CD1c-positive myeloid dendritic cell (primary cell): ENCODE data around the gene SLC12A4.
A peak's percentile ranks its signal among the peaks of the same experiment; 100 is the strongest.
"Not testable (repeated sequence)": the region's sequence is repeated elsewhere in the genome, so short reads cannot be mapped to it uniquely, and the experiment has no call there.

ENCODE experiments used
- DNase-seq: peaks from one replicate; pipeline ENCODE4 v3.0.0-alpha.2; 2016; ENCODE audit errors: extremely low spot score

Gene SLC12A4

DNA sequence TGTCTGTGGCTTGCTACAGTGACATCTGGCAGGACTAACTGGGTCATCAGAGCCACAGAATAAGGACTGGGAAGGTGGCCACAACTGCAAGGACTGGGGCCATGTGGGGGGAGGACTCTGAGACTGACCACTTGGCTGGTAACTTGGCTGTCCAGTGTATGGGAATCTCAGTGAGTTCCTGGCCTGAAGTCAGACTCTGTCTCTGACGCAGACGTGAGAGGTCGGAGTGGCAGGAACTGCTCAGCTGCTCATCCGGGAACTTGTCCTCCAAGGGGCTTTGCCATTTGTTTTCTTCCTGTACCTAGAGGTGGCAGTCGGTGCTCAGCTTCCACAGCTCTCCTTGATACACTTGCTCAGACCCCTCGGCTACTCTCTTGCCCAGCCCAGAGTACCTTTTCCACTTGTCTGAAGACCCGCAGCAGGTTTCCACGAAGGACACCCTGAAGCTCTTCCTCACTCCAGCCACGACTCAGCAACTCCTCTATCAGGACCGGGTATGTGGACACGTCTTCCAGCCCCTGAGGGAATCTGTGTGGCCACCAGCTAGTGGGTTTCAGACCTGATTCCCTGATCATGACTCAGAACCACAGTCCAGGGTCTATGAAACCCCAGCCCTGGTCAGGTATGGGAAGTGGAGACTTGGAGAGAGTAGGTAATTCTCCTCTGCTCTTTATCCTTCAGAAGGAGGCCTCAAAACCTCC lies 19.2 kb upstream of the SLC12A4 start:
- no peak for DNase-seq

- no peak for DNase-seq
Observed at GRCh38 chr16:67986949-67987348, 18.5 kb upstream of the SLC12A4 start.

GRCh38 chr16:67982011-67982696 lies 13.7 kb upstream of the SLC12A4 start:
- DNase-seq = no peak

DNA sequence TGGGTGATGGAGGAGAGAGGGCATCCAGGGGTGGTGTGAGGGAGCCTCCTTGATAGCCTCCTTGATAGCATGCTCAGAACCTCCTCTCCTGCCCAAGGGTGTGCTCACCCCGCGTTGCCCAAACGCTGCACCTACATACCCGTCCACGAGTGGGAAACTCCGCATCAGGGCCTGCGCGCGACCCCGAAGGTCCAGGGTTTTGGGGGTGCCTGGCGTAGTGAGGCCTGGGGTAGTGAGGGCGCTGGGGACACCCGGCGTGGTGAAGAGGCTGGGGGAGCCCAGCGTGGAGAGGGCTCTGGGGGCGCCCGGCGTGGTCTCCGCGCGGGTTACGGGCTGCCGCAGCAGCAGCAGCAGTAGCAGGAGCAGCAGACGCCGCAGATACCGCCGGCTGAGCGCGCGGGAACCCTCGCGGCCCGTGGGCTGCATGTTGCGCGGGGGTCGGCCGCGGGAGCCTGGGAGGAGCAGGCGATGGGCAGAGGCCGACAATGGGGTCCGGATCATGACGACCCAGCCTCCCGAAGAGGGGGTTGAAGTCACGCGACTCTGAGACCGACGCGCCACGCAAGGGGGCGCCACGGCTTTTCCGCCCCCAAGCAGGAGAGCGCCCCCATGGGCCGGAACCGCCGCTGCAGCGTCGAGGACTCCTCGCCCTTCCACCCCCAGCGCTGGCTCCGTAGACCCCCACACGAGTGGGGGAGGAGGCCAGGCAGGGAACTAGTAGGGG lies 11.7 kb upstream of the SLC12A4 start, which contains the start of gene DPEP3:
TSS of gene DPEP3 (minus strand) at position 545 of the 724 bp plus-strand sequence. CDS start at position 426, 119 bp downstream.
- no peak for DNase-seq

DNA sequence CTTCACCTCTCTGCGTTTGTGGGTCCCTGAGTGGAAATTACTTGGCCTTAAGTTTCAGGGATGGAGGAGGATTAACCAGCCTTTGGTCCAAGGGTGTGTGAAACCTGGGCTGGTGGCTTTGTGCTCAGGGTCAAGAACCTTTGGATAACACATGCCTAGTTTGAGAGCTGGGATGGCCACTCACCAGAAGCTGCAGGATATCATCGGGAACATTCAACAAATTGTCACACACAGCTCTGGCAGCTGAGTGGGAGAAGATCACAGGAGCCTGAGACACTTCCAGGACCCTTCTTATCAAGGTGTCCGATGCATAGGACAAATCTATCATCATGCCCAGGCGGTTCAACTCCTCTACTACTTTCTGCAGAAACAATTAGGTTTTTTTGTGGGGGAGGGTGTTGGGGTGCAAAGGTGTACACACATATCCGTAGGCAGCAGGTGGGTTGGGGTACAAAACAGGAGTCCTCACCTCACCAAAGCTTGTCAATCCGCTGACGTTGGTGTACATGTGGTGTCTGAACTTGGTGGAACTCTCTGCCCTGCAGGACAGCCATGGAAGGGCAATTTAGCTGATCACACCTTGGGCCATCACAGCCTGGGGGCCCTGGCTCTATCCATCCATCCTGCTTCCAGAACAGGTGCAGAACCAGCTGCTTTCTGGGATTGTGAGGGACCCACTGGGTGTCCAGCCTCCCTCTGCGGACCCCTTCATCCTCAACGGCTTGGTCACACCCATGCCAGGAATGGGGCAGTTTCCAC lies 9.2 kb upstream of the SLC12A4 start:
- DNase-seq = no peak

DNA sequence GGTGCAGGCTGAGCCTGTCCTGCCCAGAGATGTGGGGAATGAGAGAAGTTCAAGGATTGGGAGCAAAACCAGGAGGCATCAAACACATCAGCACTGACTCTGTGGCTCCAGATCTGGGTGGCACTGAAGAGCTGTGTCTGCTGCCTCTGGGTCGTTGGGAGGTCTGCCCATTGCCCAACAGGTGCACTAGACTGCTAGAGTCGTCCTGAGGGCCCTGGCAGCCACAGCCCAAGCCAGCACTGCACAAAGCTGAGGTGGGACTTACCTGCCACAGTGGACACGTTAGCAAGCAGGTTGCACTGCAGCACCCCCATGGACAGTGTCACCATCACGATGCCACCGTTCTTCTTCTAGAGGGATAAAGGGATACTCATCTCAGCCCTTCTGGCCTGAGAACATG lies 8.6 kb upstream of the SLC12A4 start:
- no peak for DNase-seq

DNA sequence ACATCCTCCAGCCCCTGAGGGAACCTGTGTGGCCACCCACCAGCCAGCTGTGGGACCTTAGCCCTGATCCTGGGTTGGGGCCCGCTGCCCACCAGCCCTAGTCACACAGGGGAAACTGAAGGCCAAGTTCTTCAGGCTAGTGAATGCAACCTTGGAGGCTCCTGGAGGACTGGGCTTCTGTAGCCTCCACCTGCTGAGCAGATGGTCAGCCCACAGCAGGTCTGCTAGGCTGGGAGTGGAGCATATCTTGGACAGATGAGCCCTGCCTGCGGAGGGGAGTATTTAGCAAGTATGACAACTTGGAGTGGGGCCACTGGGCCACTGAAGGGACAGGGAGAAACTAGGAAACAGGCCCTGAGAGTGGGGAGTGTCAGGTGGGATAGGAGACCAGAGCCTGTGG lies 7.8 kb upstream of the SLC12A4 start:
- no peak for DNase-seq

DNA sequence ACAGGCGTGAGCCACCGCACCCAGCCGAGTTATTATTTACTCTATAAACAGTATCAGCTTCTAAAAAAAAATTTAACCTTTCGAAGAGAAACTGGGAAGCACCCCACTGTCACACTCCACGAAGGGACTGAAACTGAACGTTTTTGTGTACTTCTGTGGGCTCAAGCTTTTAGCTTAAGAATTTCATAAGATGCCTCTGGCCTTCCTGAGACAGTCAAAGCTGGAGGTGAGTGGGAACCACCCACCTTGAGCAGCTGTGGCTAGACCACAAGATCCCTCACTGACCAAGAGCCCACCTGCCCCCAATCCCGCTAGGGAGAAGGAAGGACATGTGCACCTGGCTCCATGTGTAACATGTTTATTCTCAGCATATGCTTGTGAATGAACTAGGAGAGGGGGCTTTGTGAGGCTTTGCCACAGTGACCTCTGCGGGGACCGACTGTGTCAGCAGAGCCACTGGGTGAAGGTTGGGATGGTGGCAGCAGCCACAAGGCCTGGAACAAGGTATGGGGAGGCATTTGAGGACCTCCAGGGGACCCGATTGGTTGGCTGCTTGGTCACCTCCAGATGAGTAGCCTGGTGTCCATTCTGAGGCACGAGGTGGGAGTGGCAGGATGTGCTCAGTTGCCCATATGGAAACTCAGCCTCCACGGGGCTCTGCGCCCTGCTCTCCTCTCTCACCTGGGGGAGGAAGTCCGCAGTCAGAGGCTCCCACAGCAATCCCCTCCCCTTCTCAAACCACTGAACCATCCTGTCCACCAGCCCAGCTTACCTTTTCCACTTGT lies 7.1 kb upstream of the SLC12A4 start:
- DNase-seq = no peak

GRCh38 chr16:67972285-67972684 lies 3.8 kb upstream of the SLC12A4 start:
- DNase-seq = not testable (repeated sequence)

DNA sequence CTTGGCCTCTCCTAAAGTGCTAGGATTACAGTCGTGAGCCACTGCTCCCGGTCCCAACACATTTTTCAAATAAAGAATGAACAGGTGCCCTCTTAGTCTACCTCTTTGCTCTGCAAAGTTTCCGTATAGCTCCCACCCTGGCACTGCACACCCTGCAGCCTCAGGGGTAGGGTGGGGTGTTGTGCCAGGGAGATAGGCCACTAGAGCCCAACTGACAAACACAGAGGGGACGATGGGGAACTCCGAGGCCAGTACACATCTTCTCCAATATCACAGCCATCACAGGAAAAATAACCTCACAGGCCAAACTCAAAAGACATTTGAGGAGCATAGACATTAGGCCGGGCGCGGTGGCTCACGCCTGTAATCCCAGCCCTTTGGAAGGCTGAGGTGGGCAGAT lies 2.7 kb upstream of the SLC12A4 start:
- no peak for DNase-seq

- DNase-seq = no peak
Observed at GRCh38 chr16:67969254-67970039, 1.0 kb upstream of the SLC12A4 start.

DNA sequence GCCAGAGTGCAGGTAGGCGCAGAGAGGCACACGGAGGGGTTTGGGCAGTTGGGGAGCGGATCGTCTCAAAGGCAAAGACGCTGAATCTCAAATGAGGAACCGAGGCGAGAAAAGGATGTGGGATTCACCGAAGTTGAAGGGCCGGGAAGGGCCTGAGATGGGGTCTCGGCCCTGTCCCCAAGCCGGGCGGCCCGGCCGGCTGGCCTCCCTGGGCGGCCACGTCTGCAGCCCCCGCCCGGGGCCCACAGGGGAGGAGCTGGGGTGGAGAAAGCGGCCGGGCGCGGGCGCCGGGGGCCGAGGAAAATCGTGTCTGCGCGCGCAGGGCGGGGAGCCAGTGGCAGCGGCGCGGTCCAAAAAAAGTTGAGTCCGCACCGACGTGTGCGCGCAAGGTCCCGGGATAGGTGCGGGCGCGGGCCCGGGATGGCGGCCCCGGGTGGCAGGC lies 458 bp downstream of the SLC12A4 start:
- DNase-seq = peak; percentile 49

DNA sequence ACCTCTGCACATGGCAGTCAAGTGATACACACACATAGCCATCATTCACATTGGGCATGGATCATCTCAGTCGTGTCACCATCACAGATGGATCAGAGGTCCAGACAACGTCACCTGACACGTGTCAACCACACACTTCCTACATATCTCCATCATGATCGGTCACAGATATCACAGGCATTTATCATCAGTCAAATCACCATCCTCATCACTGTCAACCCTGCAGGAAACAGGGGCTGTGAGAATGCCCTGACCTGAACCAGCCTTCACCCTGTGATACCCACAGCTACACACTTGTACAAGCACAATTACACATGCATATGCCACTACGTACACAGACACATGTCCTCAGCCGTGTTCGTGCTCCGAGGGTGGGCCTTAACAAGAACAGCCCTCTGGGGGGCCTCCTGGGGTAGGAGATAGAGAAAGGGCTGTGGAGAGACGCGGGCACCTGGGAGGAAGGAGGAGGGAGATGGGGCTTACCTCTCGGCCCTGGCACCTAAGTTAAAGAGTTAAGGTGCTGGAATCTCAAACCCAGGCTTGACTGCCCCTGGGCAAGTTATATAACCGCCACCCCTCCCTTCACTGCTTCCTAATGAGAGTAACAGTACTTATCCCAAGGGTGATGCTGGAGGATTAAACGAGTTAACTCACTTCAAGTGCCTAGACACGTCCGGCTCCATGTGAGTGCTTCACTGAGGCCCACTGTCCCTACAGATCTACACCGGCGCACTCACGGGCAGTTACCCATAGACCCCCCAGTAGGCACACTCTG lies 1.1 kb downstream of the SLC12A4 start:
- DNase-seq = no peak

GRCh38 chr16:67966549-67967182 lies 1.8 kb downstream of the SLC12A4 start:
- peak; percentile 5 for DNase-seq

- DNase-seq = no peak
Observed at GRCh38 chr16:67965668-67966548, 2.5 kb downstream of the SLC12A4 start.

DNA sequence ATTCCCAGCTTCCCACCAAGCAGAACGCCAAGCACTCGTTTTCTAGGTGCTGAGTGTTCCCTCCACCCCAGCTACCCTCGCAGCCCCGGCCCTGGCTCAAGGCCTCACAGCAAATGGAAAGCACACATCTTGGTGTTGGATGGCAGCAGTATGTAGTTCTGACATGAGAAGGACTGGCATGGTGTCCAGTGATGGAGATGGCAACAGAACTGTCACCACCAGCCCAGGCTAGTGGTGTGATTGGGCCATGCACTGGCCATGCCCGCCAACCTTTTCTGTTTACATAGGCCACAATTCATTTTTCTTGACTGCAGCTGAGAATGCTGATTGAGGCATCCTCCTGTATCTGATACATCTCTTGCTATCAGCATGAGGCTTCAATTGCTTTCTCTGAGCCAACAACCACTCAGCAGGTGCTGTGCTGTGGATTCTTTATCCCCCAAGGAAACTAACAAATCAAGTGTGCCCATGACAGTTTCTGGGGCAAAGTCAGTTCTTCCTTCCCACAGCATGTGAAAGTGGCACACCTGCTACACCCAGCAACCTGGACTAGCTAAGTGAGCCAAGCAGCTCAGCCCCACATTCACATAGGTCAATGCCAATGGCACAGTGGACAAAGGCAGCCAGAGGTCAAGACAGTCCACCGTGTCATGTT lies 3.8 kb downstream of the SLC12A4 start:
- DNase-seq = no peak

- no peak for DNase-seq
Observed at GRCh38 chr16:67963662-67964321, 4.6 kb downstream of the SLC12A4 start.
